ENCODE measurements around the gene PIK3R4.

PIK3R4 gene

DNA sequence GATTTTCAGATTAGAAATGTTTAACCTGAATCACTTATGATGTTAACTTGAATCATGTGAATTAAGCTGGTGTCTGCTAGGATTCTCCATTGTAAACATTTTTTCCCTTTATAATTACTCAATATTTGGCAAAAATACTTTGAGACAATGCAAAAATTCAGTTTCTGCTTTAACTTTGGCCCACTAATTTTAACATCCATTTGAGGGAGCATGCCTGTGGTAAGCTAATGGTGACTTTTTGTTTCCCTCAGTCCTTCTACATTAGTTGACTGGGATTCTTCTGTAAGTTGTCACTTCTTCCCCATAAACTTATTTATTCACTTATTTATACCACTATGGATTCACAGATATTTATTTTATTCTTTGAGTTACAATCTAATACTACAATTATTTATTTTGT lies 59.3 kb downstream of the PIK3R4 start:
- no peak for DNase-seq

DNA sequence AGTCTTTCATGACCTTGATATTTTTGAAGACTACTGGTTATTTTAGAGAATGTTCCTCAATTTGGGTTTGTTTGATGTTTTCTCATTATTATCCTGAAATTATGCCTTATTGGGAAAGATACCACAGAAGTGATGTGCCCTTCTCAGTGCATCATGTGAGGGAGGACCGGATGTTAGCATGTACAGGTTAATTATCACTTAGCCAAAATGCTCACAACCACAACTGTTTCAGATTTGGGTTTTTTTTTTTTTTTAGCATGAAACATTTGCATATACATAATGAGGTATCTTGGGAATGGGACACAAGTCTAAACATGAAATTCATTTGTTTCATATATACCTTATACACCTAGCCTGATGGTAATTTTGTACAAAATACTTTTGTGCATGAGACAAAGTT lies 59.8 kb downstream of the PIK3R4 start:
- DNase-seq, result no peak

DNA sequence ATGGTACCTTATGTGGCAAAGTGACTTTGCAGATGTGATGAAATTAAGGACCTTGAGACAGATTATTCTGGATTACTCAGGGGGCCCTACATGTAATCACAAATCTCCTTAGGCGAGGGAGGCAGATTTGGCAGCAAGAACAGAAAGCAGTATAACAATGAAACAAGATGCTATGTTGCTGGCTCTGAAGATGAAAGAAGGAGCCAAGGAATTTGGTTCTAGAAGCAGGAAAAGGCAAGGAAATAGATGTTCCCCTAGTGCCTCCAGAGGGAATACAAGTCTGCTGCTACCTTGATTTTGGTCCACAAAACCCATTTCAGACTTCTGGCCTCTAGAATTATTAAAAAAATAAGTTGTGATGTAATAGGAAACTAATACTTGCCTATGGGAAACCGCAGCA lies 64.5 kb downstream of the PIK3R4 start:
- DNase-seq, result no peak

DNA sequence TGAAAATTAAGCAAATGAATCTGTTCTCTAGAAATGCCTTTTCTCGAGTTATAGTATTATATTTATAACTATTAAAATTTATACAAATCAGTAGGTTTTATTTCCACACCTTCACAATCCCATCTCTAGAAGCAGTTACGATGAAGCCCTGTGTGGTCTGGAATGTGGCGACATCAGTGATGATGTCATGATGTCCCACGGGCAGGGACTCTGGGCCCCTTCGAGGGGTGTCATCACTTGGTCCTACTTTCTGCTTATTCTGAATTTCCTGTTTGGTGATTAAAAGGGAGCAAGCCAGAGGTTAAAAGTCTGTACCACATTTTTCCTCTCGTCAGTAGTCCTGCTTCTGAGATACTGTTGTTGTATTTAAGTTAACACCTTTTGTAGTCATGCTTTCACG lies 67.4 kb downstream of the PIK3R4 start:
- DNase-seq, result no peak

DNA sequence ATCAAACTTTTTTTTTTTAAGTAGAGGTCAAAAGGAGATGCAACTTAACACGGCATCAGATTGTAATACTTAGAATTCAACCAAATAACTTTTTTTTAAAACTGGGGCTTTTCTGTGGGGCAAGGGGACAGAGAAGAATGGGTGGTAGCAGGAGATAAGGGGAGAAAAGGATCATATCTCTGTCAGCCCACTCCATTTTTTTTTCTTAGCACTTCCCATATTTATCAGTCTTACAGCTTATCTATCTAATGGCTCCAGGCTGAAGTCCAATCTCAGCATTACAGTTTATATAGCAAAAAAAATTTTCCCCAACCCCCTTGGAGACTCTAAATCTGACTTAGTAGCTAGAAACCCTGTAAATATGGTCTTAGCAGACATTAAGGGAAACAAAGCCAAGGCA lies 69.3 kb downstream of the PIK3R4 start:
- DNase-seq, result no peak

DNA sequence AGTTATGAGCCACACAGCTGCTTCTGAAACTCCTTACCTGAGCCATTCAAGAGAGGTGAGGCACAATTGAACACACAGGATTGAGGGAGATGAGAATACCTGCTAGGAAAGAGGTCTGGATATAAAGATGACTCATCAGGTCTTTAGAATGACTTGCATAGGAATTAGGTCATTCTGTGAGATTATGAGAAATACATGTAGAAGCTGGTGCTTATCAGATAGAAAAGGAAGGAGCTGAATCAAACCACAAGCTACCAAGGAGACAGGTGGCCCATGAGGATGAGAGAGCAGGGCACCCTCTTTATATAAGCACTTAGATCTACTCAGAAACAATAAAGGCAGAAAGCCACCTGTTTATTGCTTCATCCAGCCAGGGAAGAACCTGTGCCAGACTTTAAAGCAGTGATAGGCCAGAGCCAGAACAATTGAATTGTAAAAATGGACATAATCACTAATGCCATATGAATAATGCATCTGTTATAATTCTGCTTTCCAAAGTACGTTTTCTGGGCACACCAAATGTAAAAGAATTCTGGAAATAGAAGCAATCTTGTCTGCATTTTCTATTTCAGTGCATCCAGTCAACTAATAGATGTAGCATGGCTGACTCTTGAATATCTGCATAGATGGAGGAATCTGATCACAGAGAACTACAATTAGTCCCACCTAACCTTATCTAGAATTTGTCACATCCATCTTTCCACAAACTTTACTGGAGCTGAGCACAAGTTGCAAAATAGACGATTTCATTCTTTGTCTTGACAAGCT lies 74.9 kb downstream of the PIK3R4 start:
- DNase-seq, result no peak

DNA sequence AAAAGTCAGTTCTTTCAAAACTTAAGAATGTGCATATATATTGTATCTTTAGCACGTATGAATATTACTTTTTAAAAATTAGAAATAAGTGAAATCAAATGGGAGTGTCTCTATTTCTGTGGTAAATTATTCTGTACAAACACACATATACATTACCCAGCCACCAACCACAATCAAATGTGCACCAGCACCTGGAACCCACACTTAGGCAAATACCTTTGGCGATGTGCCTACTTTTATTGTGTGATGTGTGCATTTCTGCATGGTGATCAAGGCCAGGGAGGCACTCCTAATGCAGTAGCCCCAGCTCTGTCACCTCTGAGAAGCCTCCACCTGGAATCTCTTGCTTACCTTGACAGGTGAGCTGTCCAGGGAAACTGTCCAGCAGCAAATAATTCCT lies 76.9 kb downstream of the PIK3R4 start:
- DNase-seq, result peak; percentile 2

DNA sequence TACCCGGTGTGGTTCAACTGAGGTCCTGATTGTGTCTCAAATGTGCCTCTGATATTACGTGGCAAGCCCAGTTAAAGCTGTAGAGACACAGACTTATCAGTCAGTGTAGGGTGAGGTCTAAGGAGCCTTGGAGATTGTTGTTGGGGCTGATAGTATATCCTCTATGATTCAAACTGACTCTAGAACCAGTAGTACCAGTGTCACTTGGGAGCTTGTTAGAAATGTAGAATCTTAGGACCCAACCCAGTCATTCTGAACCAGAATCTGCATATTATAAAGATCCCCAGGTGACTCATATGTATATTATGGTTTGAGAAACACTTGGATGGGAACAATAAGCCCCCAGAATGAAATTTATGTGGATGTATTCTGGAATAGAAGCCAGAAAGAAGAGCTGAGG lies 83.5 kb downstream of the PIK3R4 start:
- DNase-seq, result no peak

DNA sequence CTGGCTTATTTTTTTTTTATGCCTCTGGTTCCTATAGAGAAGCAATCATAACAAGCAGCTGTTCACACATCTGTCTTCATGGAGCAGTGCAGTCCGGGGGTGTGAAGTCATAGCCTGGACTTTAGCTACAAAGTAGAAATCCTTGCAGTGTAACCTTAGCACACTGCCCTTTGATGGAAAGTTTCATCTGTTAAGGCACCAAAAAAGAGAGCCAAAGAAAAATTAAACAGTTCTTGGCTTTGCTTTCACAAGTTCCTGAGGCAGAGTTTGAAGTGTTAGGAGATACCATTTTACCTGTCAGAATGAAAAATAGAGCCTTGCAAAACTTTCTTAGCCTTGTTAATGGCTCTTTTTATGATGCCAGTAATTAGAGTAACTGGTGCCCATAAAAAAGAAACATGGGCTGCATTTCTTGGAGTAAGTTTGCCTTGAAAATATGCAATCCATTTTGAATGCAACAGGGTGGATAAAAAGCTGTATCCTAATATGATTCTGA lies 84.1 kb downstream of the PIK3R4 start:
- no peak for DNase-seq

DNA sequence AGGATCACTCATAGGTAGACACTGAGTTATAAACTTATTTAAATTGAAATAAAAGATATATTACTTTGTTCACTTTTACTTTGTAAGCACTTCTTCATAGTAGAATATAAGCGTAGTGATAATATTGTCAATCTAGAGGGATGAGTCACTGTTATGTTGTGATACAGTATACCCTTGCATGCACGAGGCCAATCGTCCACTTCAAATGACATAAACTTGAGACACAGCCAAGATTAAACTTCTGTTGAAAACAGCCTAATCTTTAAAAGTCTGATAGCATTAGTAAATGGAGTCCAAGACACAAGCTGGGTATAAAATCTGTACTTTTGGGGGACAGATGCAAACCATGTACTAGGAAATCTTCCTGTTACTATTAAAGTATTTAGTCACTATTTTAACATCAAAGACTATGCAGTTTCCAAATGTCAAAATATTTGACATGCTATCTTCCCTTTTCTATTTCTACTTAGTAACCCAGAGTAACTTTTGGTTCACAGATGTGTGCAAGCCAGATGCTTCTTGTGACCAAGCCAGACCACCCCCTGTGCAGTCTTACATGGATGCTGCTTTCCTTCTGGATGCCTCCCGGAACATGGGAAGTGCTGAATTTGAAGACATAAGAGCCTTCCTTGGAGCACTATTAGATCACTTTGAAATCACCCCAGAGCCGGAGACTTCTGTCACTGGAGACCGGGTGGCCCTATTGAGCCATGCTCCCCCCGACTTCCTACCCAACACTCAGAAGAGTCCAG lies 85.3 kb downstream of the PIK3R4 start:
- DNase-seq, result no peak

DNA sequence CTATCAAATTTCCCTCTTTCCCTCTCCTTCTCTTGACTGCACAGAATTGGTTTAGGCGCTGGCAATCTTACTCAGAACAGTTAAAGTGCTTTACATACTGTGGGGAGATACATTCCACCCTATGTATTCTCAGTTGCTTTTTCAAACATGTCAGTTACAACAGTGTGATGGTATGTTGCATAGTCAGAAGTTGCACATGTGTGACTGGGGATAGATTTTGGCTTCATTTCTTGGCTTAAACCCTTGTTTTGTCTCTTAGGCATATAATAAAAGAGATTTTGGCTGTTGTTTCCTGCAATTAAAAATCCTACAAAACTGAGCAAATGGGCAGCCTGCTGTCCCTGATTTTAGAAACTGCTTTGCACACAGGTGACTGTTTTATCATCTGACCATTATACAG lies 86.7 kb downstream of the PIK3R4 start:
- no peak for DNase-seq

DNA sequence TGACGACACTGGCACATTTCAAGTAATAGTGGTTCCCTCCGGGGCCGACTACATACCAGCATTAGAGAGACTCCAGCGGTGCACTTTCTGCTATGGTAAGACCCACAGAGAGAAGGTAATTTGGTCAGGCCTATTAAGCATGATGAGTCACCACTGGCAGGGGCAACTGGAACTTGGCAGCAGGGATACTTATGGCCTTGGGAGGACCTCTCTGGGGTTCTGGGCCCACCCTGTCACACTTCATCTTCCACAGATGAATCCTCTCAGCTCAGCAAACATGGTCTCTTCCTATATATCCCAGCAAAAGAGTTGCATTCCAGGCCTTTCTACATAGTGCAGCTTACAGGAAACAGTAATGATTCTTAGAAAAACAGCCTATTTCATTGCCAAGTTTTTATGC lies 88.0 kb downstream of the PIK3R4 start:
- DNase-seq, result no peak

DNA sequence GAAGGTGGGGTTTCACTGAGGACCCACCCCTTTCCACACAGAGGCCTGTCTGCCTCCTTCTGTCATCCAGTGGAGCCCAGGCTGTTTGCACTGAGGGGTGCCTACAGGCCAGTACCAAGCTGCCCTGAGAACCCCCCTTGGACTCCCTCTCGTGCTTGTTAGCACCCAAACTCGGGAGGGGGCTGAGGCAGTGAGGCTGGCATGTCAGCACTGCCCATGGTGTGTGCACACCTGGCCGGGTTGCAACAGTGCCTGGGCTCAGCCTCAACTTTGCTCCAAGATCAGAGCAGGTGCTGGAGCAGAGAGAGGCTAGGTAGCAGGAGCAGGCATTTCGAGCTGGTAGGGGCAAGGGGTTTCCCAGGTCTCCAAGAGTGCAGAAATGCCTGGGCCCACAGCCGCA lies 90.0 kb downstream of the PIK3R4 start:
- DNase-seq, result no peak

DNA sequence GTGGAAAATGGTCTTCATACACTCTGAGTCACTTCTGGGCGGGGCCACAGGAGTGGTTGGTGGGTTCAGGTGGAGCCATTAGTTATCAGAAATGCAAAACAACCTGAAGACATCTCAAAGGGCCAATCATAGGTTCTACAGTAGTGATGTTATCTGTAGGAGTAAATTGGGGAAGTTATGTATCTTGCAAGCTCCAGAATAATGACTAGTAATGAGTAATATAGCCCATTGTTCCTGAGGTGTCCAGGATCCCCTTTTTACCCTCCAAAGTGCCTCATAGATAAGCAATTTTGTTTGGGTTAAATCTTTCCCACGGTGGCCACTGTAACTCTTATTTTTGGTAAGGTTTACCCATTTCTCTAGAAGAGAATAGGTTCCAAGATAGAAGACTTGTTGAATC lies 91.7 kb downstream of the PIK3R4 start:
- no peak for DNase-seq

DNA sequence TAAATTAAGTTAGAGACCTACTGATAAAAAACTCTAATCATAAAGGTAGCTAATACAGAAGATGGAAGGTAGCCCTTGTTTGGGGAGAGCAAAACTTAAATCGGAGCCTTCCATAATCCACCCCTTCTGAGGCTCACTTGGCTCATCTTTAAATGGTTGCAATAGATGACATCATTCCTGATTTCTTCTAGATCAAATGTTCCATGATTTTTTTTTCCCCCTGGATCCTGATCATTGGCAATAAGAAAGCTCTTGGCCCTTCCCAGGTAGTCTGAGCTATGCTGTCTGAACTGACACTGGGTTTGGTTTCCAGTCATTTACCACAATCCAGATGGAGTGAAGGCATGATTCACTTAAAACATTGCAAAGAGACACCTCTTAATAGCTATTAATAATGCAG lies 92.5 kb downstream of the PIK3R4 start:
- DNase-seq, result no peak

DNA sequence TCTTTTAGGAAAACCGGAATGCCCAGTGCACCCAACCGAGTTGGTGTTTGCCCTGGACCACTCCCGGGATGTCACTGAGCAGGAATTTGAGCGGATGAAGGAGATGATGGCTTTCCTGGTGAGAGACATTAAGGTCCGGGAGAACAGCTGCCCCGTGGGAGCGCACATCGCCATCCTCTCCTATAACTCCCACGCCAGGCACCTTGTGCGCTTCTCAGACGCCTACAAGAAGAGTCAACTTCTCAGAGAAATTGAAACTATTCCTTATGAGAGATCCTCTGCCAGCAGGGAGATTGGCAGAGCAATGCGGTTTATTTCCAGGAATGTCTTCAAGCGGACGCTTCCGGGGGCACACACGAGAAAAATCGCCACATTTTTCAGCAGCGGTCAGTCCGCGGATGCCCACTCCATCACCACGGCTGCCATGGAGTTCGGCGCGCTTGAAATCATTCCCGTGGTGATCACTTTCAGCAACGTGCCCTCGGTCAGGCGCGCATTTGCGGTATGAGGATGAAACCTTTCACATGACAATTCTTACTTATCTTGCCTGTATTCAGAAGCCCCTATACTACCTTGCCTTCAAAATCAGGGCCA lies 97.5 kb downstream of the PIK3R4 start:
- no peak for DNase-seq

DNA sequence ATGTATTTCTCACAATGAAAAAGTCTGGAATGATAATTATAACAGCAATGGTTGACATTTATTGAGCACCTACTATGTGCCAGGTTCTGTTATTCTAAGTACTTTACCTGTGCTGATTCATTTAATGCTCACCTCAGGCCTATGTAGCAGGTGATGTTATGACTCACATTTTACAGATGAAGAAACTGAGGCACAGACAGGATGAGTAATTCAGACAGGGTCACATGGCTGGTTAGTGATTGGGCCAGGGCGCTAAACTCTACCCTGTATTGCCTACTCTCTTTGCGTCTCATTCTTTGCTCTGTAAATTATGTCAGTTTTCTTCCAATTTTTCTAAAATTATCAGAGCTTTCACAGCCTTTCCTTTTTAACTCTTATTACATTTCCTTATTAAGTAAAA lies 98.3 kb downstream of the PIK3R4 start:
- DNase-seq, result no peak

DNA sequence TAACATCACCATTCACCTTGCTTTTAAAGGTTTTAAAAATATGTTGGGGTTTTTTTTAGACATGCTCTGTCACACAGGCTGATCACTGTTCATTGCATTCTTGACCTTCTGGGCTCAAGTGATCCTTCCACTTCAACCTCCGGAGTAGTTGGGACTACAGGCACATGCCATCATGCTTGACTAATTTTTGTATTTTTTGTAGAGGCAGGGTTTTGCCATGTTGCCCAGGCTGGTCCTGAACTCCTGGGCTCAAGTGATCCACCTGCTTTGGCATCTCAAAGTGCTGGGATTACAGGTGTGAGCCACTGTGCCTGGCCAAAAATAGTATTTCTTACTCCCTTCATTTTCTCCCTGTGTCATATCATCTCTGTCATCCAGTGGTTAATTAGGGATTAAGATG lies 101.4 kb downstream of the PIK3R4 start:
- no peak for DNase-seq

DNA sequence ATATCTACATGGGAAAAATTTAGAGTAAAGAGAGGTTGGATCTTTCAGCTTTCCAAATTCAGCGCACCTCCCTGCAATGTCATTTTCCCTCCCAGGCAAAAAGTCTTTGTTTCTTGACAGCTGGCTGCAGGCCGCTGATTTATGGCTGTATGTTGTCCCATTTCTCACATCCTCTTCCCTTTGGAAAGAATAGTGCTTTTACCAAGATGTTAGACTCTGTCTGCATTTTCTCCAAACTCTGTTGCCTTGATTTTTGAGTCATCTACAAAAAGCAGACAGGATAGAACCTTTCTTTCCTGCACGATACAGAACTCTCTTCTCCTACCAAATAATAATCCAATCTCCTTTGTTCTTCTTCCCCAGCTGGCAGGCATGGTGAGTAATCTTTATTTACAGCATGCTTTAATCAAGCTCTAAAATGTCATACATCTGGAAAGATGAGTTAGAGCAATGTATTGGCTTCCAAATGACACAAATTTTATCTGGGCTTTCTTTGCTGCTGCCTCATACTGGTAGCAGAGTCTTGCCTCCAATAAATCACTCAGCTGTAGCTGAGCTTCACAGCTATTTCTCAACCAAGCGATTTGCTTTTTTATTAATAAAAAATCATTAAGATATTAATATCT lies 101.9 kb downstream of the PIK3R4 start:
- no peak for DNase-seq

DNA sequence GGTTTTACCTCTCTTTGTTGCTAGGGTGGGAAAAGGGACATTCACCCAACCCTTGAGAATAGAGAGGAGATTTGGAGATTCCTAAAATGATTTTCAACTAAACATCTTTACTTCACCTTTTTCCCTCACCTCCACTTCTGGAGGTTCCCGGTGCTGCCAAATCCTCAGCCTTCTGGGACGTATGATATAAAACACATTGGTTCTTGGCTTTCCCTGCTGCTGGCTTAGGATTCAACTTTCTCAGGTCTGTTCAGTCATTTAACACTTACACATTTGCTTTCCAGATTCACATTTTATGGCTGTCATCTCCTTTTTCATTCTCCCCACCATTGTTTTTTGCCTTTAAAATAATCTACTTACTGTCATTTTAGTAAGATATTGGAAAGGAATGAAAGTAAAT lies 106.6 kb downstream of the PIK3R4 start:
- no peak for DNase-seq

DNA sequence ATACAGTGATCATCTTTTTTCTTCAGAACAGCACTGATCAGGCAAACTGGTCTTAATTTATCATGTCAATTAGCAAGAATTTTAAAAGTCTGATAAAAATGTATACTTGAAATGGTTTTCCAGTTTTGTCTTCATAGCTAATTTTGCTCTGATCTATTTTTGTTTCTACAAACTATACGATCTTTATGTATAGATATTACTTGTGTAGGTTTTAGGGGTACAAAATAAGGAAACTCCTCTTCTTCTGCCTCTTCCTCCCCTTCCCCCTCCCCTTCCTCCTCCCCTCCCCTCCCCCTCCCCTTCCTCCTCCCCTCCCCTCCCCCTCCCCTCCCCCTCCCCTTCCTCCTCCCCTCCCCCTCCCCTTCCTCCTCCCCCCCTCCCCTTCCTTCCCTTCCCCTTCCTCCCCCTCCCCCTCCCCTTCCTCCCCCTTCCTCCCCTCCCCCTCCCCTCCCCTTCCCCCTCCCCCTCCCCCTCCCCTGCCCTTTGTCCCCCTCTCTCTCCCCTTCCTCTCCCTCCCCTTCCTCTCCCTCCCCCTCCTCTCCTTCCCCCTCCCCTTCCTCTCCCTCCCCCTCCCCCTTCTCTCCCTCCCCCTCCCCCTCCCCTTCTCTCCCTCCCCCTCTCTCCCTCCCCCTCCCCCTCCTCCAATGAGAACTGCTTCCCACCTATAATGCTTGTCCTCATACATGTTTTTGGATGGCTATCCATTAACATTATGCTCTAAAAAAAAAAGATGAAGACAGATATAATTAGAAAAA lies 110.0 kb downstream of the PIK3R4 start:
- DNase-seq, result no peak

DNA sequence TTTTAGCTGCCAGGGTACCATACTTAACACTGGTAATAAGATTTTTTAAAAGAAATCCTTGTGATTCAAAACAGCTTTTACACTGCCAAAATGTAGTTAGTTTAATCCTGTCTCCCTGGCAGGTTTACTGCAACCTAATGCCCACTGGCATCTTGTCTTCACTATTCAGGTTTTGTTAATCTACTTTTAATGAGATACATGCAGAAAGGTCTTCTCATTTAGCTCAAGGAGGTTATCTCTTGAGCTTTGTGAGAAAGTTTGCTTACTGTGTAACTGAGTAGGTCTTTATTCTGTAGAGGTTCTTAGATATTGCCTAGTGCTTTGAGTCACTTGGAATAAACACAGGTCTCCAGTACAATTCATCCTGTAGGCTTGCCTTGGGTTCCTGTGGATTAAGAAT lies 110.7 kb downstream of the PIK3R4 start:
- no peak for DNase-seq

DNA sequence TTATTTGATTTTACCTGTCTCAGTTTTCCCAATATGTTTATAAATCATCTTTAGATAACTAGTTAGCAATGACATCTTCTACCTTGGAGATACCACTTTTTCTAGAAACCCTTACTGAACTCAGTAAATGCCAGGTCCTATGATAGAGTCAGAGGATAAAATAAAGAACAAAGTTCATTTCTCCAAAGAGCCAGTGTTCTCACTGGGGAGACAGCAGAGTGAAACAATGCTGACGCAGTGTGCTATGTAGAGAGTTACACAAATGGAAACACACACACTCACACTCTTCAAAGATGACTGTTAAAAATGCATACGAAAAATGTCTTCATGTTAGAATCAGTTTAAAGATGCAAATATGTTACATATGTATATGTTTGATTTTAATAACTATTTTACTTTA lies 111.3 kb downstream of the PIK3R4 start:
- DNase-seq, result no peak
